Frontal cortex (tissue), 4 donors: Measurements from ENCODE around the gene FAM177B. TPM values are rescaled to one million over a fixed set of nuclear protein-coding genes. Genes with fewer than 3 reads are reported as not detected.

ENCODE experiments used
- DNase-seq, 2 donors: peaks; one replicate each; pipeline ENCODE4 v3.0.0; 2012; ENCODE audit warnings: low spot score in 2 of 2
- FAIRE-seq: peaks from 2 replicates; lab custom pipeline; 2012; peaks lifted over from hg19 to GRCh38; lab: Jason Lieb, UNC
- total RNA-seq: library from RNA; depleted of rRNA; stranded (reverse); fragments of >200 nt; gene quantifications from one replicate; pipeline ENCODE4 v1.2.3, GENCODE V29; 2014
- donor health status: control.
- donor health status: control.
- donor health status: control.

The FAM177B gene
- total RNA-seq, result not detected

DNA sequence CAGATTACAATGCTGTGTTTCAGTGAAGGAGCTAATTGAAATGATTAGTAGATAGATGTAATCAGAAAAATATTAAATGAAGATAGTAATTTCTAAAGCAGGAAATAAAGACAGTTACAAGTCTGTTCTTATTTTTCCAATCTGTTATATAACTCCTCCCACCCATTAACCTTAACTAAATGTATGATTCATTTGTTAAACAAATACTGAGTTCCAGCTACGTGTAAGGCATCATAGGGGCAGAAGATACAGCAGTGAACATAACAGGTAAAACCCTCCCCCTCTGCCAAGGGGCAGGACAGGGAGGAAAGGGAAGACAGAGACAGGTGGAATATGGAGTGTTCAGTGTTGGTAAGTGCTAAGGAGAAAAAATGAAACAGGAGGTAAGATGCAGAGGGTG is at the start of gene FAM177B:
TSS of gene FAM177B (plus strand) at position 231 of the 400 bp plus-strand sequence. CDS start 9,344 bp downstream, outside the sequence.
- FAIRE-seq (no peak), DNase-seq (no peak)

DNA sequence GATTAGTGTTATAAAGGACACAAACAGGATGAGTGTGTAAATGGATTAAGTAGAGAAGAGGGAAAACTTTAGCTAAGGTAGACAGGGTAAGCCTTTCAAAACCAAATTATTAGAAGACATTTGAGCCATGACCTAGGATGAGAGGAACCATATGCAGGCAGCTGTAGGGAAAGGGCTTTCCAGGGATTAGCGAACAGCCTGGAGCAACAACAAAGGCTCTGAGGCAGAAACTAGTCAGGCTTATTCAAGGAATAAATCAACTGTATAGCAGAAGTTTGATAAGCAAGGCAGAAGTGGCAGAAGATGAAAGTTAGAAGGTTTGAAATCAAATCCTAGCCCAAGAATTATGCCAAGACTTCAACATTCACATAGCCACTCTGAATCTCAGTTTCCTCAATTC is 46.0 kb upstream of the FAM177B start:
- FAIRE-seq, result no peak
- no peak for DNase-seq

DNA sequence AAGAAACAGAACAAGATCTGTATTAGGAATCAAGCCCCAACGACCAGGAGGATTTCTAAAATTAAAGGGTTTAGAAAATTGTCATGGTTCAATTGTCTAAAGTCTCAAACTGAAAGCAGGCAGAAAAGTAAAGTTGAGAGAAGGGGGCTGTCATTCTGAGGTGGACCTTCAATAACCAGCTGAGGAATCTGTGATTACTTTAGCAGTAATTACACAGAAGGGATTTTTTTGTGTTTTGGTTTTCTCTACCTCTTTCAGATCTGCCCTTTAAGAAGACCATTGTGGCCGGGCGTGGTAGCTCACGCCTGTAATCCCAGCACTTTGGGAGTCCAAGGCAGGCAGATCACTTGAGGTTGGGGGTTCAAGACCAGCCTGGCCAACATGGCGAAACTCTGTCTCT is 42.1 kb upstream of the FAM177B start:
- no peak for DNase-seq
- no peak for FAIRE-seq

DNA sequence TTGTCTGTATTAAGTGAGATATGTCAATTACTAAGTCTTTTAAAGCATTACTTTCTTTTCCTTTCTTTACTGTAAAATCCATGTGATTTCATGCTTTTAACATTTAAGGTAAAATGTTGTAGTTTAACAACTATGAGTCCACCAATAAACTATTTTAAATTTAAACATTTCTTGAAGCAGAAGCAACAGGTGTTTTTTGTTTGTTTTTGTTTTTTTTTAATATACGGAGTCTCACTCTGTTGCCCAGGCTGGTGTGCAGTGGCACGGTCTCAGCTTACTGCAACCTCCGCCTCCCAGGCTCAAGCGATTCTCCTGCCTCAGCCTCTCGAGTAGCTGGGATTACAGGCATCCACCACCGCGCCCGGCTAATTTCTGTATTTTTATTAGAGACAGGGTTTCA is 40.3 kb upstream of the FAM177B start:
- FAIRE-seq, result no peak
- no peak for DNase-seq

DNA sequence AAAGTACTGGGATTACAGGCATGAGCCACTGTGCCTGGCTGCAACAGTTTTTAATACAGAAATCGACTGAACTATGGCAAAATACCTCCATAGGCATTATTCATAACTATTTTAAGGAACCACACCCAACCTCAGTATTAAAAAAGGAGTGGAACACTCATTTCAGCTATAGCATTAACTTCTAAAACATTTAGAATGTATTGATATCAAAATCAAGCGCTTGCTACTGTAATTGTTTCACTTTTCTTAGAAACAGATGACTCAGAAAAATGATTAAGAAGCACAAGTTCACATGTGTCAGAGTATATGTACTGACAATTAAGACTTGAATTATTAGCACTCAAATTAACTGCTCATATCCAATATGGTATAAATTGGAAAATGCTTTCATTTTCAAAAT is 39.8 kb upstream of the FAM177B start:
- no peak for DNase-seq
- no peak for FAIRE-seq

DNA sequence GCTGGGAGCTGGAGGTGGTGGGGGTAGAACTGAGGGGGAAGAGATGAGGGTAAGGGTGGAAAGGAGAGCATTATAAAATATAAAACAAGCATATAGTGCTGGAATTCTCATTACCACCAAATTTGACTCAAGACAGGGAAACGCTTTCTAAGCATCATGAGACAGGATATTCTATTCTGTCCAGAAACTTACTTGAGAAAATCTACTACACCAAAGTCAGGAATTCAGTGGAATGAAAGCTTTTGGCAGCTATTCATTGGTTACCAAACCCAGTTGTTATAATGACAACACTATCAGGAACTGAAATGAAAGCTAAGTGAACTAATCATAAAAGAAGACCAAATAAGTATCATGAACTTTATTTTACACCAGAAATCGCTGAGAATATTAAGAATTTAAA is 39.2 kb upstream of the FAM177B start:
- DNase-seq (no peak), FAIRE-seq (no peak)

DNA sequence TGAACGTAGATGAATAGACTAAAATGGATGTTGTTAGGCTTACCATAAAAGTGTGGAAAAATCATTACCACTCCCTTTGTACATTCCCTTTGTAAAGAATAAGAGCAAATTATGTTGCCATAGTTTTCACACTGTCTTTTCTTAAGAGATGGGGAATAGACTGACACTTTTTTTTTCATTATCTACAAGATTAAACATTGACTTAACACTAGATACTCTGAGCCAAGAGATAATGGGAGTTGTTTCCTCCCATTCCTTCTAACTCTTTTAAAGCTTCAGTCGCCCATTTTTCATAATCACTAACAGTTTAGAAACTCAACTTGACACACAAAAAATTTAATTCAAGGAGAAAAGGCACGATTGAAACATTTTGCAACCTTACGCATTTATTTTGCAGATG is 34.8 kb upstream of the FAM177B start:
- FAIRE-seq (no peak), DNase-seq (no peak)

DNA sequence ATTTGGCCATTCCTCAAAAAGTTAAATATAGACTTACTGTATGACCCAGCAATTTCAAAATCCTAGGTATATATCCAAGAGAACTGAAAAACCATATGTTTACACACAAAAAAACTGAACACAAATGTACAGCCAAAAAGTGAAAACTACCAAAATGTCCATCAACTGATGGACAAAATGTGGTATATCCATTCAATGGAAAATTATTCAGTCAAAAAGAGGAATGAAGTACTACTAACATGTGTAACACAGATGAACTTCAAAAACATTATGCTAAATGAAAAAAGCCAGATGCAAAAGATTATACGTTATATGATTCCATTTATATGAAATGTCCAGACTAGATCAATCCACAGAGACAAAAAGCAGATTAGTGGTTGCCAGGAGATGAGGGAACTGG is 32.7 kb upstream of the FAM177B start:
- FAIRE-seq (no peak), DNase-seq (no peak)

DNA sequence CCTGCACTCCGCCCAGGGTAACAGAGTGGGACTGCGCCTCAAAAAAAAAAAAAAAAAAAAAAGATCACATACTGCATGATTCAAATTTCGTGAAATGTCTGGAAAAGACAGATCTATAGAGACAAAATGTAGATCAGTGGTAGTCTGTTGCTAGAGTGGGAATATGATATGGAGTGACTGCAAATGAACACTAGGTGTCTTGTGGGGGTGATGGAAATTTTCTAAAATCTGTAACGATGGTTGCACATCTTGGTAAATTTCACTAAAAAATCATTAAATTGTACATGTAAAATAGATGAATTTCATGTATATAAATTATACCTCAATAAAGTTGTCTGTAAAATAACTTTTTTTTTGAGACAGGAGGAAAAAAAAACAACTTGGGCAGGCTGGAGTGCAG is 30.2 kb upstream of the FAM177B start:
- no peak for DNase-seq
- no peak for FAIRE-seq

DNA sequence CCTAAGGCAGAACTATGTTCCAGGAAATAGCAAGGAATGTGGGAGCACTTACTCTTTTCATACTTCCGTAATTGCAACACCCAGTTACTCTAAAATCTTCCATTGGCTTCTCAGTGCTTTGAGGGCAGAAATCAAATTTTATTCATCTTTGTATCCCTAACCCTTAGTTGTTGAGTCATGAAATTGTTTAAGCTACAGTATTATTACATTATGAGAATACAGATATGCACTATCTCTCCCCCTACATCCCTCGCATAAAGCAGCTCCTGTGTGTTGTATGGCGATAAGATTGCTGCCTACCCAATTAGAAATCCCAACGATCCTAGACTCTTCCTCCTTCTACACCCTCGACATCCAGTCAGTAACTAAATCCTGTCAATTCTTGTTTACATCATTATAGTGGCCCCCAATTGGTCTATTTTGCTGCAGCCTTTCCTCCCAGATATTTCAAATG is 27.3 kb upstream of the FAM177B start:
- no peak for FAIRE-seq

DNA sequence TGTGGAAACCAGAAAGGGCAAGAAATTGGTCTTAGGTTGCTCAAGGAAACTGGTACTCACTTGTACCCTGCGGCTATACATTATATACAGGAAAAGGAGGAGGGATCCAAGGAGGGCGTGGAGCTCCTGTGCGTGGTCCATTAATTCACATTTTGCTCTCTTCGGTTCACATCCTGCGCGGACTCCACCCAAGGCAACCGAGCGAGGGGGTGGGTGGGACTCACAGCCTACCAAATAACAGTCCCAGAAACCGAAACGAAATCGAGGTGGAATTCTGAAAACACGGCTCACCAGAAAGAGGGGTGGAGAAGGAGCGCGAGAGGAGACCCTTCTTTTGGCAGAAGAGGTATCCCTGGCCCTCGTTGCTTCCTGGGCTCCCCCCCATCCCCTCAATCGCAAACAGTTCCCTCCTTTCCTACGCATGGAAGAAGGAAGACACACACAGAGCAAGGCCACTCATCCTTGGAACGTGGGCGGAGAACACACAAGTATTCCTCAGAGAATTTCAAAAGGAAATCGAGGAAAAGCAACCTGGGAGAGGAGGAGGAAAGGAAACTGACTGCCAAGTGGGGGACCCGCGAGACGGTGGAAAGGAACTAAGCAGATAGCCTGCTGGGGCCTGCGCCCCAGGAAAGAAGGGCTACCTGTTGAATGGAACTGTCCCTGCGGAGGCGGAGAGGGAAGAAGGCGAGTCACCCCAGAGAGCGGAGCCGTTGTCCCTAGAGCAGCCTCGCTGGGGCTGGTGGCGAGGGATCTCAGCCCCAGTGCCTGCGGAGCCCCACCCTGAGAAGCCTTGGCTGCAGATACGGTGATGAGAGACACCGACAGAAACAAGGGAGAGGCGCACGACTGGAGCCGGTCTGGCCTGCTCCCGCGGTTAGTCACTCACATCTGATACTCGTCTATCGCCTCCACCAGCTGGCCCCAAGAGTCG is 25.4 kb upstream of the FAM177B start:
- no peak for FAIRE-seq
- DNase-seq, result peak; percentile 29 to 34

More for the DNA sequence above, 27.3 kb upstream of the FAM177B start:
- DNase-seq, result no peak

DNA sequence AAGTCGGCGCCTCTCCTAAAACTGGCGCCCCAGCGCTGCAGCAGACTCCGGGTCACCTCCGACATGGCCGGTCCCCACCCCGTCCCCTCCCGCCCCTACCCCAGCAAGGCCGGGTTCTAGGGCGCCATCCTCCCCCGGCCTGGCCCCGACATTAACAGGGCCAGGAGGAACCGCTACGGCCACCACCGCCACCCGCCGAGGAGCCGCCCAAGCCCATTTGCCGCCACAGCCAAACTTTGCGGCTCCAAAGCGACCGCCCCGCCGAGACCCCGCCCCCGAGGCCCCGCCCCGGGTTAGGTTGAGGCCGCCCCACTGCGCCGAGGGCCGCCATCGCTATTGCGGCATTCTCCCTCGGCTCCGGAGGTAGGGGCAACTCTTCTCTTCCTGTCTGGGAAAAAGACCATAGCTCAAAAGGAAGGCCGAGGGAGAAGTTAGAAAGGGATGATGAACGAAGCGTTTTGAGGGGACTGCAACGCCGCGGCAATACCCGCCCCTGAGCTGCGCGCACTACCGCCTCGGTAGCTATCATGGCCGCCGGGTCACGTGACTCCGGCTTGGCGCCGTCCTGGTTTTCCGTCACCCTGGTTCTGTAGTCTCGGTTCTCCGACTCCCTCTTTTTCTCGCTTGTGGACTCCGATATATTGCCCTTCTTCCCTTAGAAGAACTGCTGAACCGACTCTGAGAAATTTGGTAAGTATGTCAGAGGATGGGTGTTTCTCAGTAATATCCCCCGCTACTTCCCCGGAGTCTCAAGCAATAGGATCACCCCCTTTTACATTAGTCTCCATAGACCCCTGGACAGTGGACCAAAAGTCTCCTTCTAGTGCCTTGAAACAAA is 24.5 kb upstream of the FAM177B start, which contains the start of the genes AIDA and BROX:
TSS of gene AIDA (minus strand) at position 239 of the 838 bp plus-strand sequence. CDS start at position 65, 174 bp downstream.
TSS of gene BROX (plus strand) at position 312 of the 838 bp plus-strand sequence. CDS start 3,136 bp downstream, outside the sequence.
- FAIRE-seq, result no peak

DNA sequence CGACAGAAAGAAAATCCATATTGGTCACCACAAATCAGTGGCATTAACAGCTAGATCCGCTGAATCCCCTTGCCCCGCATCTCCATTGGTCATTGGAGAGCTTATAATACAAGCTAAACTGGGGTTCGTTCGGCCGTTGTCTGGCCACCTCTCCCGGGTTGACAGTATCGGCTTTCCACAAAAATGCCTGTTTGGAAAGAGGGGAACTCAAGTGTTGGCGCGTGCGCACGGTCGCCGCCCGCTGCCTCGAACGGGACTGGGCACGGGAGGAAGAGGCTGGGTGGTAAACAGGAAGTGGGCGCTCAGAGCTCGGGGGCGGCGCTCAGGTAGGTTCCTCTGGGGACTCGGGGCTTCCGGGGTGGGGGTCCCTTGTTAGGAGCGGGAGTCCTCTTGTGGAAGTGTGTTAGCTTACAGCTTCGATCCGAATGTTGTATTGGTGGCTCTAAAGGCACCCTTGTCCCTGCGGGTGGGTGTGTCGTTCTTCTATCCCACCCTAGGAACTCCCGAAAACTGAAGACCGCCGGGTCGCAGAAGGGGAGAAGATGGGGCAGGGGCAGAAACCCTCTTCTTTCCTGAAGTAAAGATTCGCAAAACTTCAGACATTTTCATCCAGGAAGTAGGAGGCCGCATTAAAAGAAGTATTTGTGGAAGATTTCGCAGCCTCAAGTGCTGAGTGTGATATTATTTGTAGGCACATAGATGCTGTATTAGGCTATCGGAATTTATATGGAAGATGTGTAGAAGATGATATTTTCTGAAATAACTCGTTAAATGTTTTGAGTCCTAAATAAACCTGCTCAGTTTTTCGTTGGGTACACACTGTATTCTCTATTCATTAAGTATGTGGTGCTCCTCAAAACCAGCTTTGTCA is 23.7 kb upstream of the FAM177B start:
- FAIRE-seq (no peak), DNase-seq (peak; percentile 69 to 82)

More for the DNA sequence above, 24.5 kb upstream of the FAM177B start, which contains the start of the genes AIDA and BROX:
- peak; percentile 87 to 88 for DNase-seq

DNA sequence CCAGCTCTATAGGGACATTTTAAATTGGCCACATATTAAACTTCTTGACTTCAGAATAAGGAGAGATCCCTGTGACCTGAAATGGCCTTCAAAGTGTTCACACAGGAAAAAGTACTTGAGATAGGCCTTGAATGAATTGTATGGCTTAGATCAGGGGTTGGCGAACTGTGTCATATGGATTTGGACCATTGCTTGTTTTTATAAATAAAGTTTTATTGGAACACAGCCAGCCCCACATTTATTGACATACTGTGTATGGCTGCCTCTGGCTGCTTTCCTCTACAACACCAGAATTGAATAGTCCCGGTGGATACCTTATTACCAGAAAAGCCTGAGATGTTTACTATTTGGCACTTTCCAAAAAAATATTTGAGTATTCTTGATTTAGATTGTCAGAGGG is 20.6 kb upstream of the FAM177B start:
- FAIRE-seq (no peak), DNase-seq (no peak)

DNA sequence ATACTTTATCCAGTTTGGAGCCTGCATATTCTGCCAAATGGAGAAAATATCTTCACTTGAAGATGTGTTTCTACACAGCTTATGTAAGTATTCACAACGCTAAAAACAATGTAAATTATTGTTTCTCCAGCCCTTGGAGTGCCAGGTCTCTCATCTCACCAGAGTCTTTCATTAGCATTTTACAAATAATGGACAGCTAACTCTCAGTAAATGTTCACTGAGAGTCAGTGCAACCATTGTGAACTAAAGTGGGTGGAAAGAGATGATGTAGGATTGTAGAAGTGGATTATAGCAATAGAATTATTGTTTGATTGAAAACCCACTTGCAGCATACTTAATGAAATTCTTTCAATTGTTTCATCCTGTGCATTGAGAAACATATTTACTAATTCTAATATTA is 8.3 kb upstream of the FAM177B start:
- DNase-seq (no peak), FAIRE-seq (peak; percentile 71)

DNA sequence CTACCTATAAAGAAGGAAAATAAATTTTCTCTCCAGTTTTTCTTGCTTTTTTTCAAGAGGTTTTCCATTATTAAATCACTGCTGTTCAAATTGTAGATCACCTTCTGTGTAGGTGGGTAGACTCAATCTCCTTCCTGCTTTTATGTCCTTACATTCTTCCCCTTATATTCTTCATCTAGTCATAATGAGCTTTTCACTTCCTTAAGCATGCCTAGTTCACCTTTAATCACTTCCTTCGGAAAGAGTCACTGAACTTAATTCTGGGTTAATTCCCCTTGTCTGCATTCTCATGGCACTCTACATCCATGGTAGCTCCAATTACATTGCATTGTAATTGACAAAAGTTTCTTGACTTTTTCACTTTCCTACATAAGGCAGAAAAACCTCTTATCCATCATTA is 6.1 kb upstream of the FAM177B start:
- DNase-seq, result no peak
- no peak for FAIRE-seq

DNA sequence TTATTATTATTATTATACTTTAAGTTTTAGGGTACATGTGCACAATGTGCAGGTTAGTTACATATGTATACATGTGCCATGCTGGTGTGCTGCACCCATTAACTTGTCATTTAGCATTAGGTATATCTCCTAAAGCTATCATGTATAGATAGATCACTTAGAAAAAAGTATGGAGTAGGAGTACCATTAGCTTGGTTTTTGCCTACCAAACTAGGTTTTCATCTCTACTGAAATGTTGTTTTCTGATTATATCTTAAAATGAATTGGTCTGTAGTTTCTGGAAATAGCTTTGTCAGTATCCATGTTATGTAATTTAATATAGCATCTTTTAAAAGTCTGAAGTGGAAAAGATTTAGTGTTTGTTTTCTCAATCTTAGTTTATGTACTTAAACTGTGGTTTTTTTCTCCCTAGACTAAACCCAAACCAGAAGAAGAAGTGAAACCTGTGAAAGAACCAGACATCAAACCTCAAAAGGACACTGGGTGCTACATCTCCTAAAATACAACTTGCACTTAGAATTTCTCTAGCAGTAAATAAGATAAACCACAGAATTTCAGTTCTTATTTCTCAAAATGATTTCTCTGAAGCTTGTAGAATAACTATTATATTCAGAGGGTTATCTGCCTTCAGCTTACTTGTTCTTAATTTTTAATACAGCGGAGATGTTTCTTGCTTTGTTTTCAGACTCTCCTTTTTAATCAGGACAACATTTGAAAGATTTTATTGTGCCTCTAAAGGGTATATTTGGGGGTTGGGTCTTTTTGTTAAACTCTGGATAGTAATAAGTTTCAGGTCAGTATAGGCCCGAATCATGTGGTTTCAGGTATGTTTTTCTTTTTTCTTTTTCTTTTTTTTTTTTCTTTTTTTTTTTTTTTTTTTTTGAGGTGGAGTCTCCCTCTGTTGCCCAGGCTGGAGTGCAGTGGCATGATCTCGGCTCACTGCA is 4.5 kb upstream of the FAM177B start:
- DNase-seq, result no peak
- no peak for FAIRE-seq

DNA sequence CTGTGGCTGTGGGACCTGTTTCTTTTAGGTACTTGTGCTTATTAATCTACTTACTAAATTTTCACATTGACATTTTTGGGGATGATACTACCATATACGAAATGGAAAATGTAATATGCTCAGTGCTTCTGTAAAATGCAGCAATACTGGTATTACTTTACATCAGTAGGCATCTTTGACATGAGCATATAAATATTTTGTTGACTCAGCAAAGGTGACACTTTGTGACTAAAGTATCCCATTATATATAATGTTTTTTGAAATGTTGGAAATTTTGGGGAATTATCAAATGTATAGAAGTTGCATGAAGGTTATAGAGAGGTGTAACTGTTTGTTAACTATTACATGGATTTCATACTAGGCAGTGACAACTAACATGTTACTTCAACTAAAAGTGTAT is 2.3 kb upstream of the FAM177B start:
- FAIRE-seq, result peak; percentile 24

More for the DNA sequence above, 2.3 kb upstream of the FAM177B start:
- DNase-seq, result no peak
